ENCODE results near the gene SKIC2.

The SKIC2 gene

DNA sequence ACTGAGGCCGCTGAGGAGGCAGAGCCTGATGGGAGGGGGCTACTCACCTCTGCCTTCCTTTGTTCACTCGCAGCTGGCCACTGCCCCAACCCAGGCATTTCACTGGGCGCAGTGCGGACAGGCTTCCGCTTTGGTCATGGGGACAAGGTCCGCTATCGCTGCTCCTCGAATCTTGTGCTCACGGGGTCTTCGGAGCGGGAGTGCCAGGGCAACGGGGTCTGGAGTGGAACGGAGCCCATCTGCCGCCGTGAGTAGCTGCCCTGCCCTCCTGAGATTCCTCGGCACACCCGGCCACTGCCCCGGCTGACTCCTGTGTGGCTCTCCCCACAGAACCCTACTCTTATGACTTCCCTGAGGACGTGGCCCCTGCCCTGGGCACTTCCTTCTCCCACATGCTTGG, 25.4 kb upstream of the SKIC2 start:
- H3K4me3 Mint-ChIP-seq = no peak overlapping the region
- H3K27ac Mint-ChIP-seq = no peak overlapping the region
- ATAC-seq (no peak), DNase-seq (ENCODE audit: low spot score in 2 of 2) (no peak)
- no peaks in the 10 kb centered on the region for H3K4me1 Mint-ChIP-seq
- no peaks in the 10 kb centered on the region for H3K36me3 Mint-ChIP-seq
- H3K9me3 Mint-ChIP-seq = no peaks in the 10 kb centered on the region

DNA sequence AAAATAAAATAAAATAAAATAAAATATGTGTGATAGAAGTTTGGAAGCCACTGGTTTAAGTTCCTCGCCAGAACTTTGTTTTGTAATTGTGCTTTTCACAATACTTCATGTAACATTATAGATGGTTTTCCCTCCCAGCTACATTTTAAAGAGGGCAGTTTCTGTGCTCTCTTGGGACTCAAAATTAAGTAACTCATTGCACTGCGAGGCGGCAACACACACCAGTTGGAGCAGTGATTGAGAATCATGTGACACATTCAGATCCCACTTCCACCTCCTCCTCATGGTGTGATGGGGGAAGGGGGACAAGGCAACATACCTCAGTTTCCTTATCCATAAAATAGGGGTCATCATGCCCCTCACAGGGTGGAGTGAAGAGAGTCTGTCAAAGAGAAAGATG, 24.0 kb upstream of the SKIC2 start:
- H3K4me3 Mint-ChIP-seq = no peak overlapping the region
- H3K9me3 Mint-ChIP-seq = no peaks in the 10 kb centered on the region
- H3K36me3 Mint-ChIP-seq = no peaks in the 10 kb centered on the region
- DNase-seq (ENCODE audit: low spot score in 2 of 2) (no peak), ATAC-seq (no peak)
- no peak overlapping the region for H3K27ac Mint-ChIP-seq
- no peaks in the 10 kb centered on the region for H3K4me1 Mint-ChIP-seq

DNA sequence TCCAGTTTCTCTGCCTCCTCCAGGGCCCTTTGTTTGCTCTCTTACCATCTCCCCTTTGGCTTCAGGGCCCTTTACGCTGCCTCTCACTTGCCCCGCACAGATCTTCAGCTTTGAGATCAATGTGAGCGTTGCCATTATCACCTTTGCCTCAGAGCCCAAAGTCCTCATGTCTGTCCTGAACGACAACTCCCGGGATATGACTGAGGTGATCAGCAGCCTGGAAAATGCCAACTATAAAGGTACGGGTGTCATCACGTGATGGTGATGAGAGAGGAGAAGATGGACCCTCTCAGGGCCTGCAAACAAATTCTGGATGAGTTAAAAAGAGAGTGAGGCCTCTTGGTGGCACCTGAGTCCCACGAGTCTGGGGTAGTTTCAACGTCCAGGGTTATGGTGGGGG, 23.2 kb upstream of the SKIC2 start:
- no peaks in the 10 kb centered on the region for H3K9me3 Mint-ChIP-seq
- ATAC-seq (no peak), DNase-seq (ENCODE audit: low spot score in 2 of 2) (no peak)
- no peaks in the 10 kb centered on the region for H3K36me3 Mint-ChIP-seq
- H3K4me1 Mint-ChIP-seq = no peaks in the 10 kb centered on the region
- no peak overlapping the region for H3K4me3 Mint-ChIP-seq
- H3K27ac Mint-ChIP-seq = no peak overlapping the region

DNA sequence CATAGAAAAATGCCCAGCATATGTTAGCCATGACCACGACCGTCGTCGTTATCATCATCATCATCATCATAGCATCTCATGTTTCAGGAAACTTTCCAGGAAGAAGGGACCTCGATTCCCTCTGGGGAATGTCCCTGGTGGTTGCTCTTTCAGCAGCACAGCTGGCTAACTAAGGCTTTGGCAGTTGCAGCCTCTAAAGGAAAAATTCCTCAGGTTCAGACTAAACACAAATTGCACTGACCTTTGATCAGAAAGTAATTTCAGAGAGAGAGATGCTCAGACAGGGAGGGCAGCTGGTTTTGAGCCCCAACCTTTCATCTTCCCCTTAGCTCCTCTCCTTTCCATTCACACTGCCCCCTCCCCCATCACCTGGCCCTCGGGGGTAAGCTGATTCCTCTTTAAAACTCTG, 18.7 kb upstream of the SKIC2 start:
- Mint-ChIP-seq H3K36me3 (no peaks in the 10 kb centered on the region), H3K9me3 (no peaks in the 10 kb centered on the region), H3K4me3 (no peak overlapping the region), H3K4me1 (peaks cover under 1% of the 10 kb centered on the region), H3K27ac (no peak overlapping the region)
- ATAC-seq = no peak
- no peak for DNase-seq (ENCODE audit: low spot score in 2 of 2)

DNA sequence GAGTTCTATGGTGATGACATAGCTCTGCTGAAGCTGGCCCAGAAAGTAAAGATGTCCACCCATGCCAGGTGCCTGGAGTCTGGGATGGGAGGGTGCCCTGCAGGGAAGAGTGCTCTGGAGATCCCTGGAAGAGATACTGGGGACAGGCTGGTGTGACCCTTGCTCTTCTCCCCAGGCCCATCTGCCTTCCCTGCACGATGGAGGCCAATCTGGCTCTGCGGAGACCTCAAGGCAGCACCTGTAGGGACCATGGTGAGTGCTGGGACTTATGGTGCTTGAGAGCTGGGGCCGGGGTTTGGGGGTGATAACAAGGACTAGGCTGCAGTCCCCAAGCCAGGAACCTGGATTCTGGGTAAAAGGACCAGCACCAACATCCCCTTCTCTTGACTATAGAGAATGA, 15.2 kb upstream of the SKIC2 start:
- Mint-ChIP-seq H3K4me3 (no peak overlapping the region), H3K36me3 (no peaks in the 10 kb centered on the region), H3K27ac (no peak overlapping the region), H3K9me3 (no peaks in the 10 kb centered on the region), H3K4me1 (peaks cover 10% of the 10 kb centered on the region)
- ATAC-seq (no peak), DNase-seq (ENCODE audit: low spot score in 2 of 2) (no peak)

- DNase-seq (ENCODE audit: low spot score in 2 of 2) = no peak
- ATAC-seq = no peak
- peaks cover 10% of the 10 kb centered on the region for H3K4me1 Mint-ChIP-seq
- H3K9me3 Mint-ChIP-seq = no peaks in the 10 kb centered on the region
- no peaks in the 10 kb centered on the region for H3K36me3 Mint-ChIP-seq
- no peak overlapping the region for H3K4me3 Mint-ChIP-seq
- no peak overlapping the region for H3K27ac Mint-ChIP-seq
These were observed 13.8 kb upstream of the SKIC2 start for GRCh38 chr6:31945154-31945506.

- no peaks in the 10 kb centered on the region for H3K36me3 Mint-ChIP-seq
- no peaks in the 10 kb centered on the region for H3K9me3 Mint-ChIP-seq
- H3K4me3 Mint-ChIP-seq = no peak within 1 kb of the TSS
- no peak for DNase-seq (ENCODE audit: low spot score in 2 of 2)
- ATAC-seq = no peak
- no peak within 1 kb of the TSS for H3K27ac Mint-ChIP-seq
- H3K4me1 Mint-ChIP-seq = peaks cover 10% of the 10 kb centered on the region
These were observed 13.2 kb upstream of the SKIC2 start, which contains the start of gene CFB for GRCh38 chr6:31945507-31946369. Gene CFB, plus strand, starts transcription at chr6:31946095. Its CDS starts 127 bp downstream, at chr6:31946222.

DNA sequence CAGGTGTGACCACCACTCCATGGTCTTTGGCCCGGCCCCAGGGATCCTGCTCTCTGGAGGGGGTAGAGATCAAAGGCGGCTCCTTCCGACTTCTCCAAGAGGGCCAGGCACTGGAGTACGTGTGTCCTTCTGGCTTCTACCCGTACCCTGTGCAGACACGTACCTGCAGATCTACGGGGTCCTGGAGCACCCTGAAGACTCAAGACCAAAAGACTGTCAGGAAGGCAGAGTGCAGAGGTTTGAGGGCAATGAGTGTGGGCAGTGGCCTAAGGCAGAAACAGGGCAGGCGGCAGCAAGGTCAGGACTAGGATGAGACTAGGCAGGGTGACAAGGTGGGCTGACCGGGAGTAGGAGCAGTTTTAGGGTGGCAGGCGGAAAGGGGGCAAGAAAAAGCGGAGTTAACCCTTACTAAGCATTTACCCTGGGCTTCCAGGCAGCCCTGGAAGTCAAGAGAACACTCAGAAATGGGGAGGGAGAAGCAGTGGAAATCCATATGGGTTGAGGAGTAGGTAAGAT, 12.5 kb upstream of the SKIC2 start:
- Mint-ChIP-seq H3K27ac (no peak overlapping the region), H3K36me3 (no peaks in the 10 kb centered on the region), H3K4me1 (peaks cover 10% of the 10 kb centered on the region), H3K9me3 (no peaks in the 10 kb centered on the region), H3K4me3 (no peak overlapping the region)
- ATAC-seq = no peak
- no peak for DNase-seq (ENCODE audit: low spot score in 2 of 2)

DNA sequence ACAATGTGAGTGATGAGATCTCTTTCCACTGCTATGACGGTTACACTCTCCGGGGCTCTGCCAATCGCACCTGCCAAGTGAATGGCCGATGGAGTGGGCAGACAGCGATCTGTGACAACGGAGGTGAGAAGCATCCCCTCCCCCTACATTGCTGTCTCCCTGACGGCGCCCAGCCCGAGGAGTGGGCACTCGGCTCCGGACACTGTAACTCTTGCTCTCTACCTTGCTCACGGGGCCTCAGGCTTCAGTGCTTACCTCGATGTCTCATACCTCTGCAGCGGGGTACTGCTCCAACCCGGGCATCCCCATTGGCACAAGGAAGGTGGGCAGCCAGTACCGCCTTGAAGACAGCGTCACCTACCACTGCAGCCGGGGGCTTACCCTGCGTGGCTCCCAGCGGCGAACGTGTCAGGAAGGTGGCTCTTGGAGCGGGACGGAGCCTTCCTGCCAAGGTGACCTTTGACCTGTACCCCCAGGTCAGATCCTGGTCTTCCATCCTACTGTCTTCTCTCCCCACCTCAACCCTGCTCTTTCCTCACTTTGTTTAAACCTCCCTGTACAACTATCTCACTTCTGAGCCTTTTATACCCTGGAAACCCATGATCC, 11.8 kb upstream of the SKIC2 start:
- Mint-ChIP-seq H3K4me1 (peaks cover 10% of the 10 kb centered on the region), H3K9me3 (no peaks in the 10 kb centered on the region), H3K4me3 (no peak overlapping the region), H3K27ac (peak overlapping the region; percentile 23), H3K36me3 (peaks cover 1% of the 10 kb centered on the region)
- DNase-seq (ENCODE audit: low spot score in 2 of 2) (no peak), ATAC-seq (no peak)

DNA sequence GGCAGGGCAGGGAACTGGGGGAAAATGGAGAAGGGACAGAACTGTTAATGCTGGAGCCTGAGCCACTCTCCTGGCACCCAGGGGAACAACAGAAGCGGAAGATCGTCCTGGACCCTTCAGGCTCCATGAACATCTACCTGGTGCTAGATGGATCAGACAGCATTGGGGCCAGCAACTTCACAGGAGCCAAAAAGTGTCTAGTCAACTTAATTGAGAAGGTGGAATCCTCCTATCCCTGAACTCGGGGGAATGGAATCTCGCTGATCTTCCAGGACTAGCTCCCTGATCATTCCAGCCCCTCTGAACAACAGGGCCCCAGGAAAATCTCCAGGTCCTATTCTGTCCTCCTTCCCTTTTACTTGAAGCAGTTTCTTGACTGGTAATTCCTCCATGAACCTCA, 11.1 kb upstream of the SKIC2 start:
- no peaks in the 10 kb centered on the region for H3K9me3 Mint-ChIP-seq
- H3K27ac Mint-ChIP-seq = peak overlapping the region; percentile 23
- ATAC-seq = no peak
- peaks cover 10% of the 10 kb centered on the region for H3K4me1 Mint-ChIP-seq
- no peak for DNase-seq (ENCODE audit: low spot score in 2 of 2)
- H3K36me3 Mint-ChIP-seq = peaks cover 8% of the 10 kb centered on the region
- H3K4me3 Mint-ChIP-seq = no peak overlapping the region

DNA sequence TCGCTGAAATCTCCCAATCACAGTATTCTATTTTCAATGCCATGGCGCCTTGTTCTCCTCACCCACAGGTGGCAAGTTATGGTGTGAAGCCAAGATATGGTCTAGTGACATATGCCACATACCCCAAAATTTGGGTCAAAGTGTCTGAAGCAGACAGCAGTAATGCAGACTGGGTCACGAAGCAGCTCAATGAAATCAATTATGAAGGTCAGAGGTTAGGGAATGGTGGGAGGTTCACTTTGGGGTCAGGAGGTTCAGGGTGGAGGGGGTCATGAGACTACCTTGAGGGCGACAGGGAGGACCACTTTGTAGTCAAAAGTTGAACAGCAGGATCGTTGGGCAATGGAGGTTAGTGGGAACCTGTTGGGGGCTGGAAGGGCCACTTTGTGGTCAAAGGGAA, 10.7 kb upstream of the SKIC2 start:
- ATAC-seq = no peak
- DNase-seq (ENCODE audit: low spot score in 2 of 2) = no peak
- Mint-ChIP-seq H3K4me3 (no peak overlapping the region), H3K9me3 (no peaks in the 10 kb centered on the region), H3K4me1 (peaks cover 10% of the 10 kb centered on the region), H3K36me3 (peaks cover 12% of the 10 kb centered on the region), H3K27ac (no peak overlapping the region)

GRCh38 chr6:31948753-31949413, 10.1 kb upstream of the SKIC2 start:
- ATAC-seq (no peak), DNase-seq (ENCODE audit: low spot score in 2 of 2) (no peak)
- Mint-ChIP-seq H3K9me3 (no peaks in the 10 kb centered on the region), H3K4me1 (peaks cover 10% of the 10 kb centered on the region), H3K36me3 (peaks cover 18% of the 10 kb centered on the region), H3K27ac (peak overlapping the region; percentile 1), H3K4me3 (no peak overlapping the region)

GRCh38 chr6:31949926-31950548, 8.9 kb upstream of the SKIC2 start:
- H3K36me3 Mint-ChIP-seq = peaks cover 30% of the 10 kb centered on the region
- no peak for ATAC-seq
- H3K4me3 Mint-ChIP-seq = no peak overlapping the region
- H3K4me1 Mint-ChIP-seq = peaks cover 10% of the 10 kb centered on the region
- no peak for DNase-seq (ENCODE audit: low spot score in 2 of 2)
- peak overlapping the region; percentile 57 for H3K27ac Mint-ChIP-seq
- no peaks in the 10 kb centered on the region for H3K9me3 Mint-ChIP-seq

- Mint-ChIP-seq H3K27ac (peak overlapping the region; percentile 21), H3K4me3 (no peak overlapping the region), H3K4me1 (peaks cover 8% of the 10 kb centered on the region), H3K9me3 (no peaks in the 10 kb centered on the region), H3K36me3 (peaks cover 52% of the 10 kb centered on the region)
- peak; percentile 71 for ATAC-seq
- DNase-seq (ENCODE audit: low spot score in 2 of 2) = no peak
These were observed 6.7 kb upstream of the SKIC2 start for GRCh38 chr6:31952140-31952805.

GRCh38 chr6:31952890-31953289, 6.1 kb upstream of the SKIC2 start:
- peaks cover 58% of the 10 kb centered on the region for H3K36me3 Mint-ChIP-seq
- H3K4me3 Mint-ChIP-seq = no peak overlapping the region
- H3K27ac Mint-ChIP-seq = peak overlapping the region; percentile 21
- no peaks in the 10 kb centered on the region for H3K9me3 Mint-ChIP-seq
- ATAC-seq (no peak), DNase-seq (ENCODE audit: low spot score in 2 of 2) (no peak)
- H3K4me1 Mint-ChIP-seq = peaks cover 14% of the 10 kb centered on the region
